Hematopoietic multipotent progenitor cell treated with erythropoietin and hydrocortisone succinate and interleukin-3 and kit ligand, for 6 days (in vitro differentiated cells): ENCODE measurements around the gene RNF14.

ENCODE experiments used
- DNase-seq: peaks from one replicate; pipeline ENCODE4 v3.0.0-alpha.2; 2015

RNF14 gene

DNA sequence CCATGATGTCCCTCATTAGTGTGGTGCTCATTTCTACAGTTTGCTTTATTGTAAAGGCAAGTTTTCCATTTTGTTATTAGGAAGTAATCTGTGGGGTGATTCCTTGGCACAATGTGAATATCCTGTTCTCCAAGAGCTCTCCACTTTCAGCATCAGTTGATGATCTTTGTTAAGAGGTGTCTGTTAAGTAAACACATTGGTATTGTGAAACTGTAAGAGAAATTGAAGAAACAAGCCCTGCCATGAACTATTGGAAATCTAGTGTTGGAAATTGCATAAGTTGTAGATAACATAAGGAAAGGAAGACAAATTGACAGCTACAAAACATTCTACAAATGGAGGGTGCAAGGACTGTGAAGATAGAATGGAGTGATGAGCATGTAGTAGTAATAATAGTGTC lies 17.2 kb downstream of the RNF14 start:
- DNase-seq, result no peak

DNA sequence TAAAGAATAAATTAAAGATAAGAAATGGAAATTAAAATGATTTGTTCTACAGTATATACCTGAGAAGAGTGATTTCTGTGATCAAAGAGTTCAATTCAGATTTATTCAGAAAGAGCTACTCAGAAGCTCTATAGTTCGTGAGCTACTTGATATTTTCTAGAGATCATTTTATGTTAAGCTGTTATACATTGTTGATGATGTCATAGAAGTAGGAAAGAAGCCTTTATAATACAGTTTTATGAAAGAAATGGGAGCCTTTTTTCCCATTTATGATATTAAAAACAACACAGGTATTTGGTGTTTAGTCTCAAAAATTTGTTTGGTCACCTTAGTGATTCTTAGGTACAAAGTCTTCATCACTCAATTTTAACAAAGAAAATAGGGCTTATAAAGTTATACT lies 20.8 kb downstream of the RNF14 start:
- no peak for DNase-seq

DNA sequence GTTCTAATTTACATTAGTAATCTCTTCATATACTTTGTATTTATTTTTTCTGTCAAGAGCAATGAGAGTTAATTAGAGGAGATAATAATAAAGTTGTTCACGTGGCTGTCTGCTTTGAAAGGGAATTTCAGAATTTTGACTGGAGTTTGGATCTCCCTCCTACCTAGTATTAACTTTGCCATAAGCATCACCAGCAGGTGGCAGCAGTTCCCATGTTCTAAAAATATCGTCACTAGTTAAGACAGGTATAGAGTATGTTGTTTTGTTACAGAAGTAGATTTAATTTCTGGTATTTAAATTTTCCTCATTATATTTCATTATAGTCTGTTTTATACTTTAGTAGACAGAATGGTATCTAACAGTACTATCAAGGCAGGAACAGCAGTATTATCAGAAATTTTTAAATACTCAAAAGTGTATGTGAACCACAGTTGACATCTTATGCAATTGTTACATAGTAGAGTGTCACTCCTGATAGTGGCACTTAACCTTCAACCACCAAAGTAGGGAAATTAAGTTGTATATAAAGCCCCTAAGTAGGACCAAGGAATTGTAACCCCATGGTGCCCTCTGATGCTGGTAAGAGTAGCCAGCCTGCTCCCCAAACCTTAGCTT lies 23.6 kb downstream of the RNF14 start:
- DNase-seq, result peak; percentile 88

DNA sequence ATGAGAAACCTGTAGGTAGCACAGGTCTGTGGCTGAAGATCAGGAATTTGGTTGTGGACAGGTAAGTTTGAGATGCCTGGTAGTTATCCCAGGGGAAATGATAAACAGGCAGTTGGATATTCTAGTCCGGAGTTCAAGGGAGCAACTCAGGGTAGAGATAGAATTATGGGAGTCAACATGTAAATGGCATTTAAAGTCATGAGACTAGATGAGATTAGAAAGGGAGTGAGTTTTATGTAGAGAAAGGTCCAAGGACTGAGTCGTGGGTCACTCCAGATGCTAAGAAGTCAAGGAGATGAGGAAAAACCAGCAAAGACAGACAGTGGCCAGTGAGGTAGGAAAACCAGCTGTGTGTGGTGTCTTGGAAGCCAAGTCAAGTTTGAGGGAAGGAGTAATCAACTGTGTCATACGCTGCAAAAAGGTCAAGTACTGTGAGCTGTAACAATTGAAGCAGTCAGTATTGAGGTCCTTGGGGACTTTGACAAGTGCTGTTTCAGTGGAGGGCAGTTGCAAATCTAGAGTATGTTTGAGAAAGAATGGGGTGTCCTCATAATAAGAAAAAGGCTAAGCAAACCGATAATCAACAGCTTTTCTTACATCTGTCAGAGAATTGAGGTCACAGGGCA lies 25.7 kb downstream of the RNF14 start:
- no peak for DNase-seq

GRCh38 chr5:141995656-141996055 lies 26.8 kb downstream of the RNF14 start:
- no peak for DNase-seq

- DNase-seq, result no peak
Measured at GRCh38 chr5:141997358-141997960, 28.6 kb downstream of the RNF14 start.

DNA sequence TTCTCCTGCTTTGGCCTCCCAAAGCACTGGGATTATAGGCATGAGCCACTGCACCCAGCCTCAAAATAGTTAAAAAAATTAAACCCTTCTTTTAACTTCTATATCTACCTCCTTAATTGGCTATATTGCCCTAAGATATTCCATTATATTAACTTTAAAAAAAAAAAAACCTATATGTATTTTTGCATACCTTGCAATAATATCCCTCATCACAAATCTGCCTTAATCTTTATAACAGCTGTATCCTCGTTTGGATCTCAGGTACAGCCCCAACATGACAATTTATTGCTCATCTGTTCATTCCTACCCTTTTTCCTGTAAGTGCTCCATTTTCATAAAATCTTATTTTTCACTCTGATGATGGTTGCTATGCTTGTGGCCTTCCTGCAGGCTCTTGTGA lies 31.3 kb downstream of the RNF14 start:
- no peak for DNase-seq

DNA sequence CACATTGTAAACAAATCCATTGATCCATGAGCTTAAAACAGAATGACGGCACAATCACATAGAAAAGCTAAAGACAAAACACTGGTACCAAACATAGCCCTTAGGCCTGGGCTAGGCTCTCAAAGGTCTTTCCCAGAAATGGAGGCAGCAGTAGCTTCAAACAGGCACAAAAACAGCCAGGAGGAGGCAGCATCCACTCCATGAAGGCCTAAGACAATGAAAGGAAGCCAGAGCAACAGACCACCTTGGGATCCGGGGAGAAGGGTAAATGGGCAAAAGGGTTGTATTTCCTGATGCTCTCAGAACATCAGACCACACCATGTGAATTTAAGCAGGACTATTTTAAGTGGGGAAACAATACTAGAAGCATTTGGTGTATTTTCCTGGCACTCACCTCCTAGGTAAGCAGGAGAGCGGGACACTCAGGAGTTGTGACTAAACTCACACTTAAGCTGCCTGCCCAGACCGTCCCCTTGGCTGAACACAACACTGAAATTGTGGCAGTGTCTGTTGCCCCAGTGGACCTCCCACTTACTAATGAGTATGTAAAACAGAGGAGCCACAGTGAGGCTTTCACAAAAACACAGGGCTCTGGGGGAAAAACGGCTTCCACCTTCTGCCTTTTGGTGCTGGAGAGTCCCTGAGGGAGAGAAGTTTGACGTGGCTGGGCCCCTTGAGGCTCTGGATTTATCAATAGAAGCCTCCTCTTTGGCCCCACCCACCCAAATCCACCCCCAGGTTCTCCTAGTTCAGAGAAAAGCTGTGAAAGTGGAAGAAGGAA lies 32.0 kb downstream of the RNF14 start:
- peak; percentile 52 for DNase-seq

GRCh38 chr5:142003266-142003800 lies 34.4 kb downstream of the RNF14 start:
- no peak for DNase-seq

GRCh38 chr5:142006363-142007236 lies 37.7 kb downstream of the RNF14 start:
- DNase-seq, result peak; percentile 40

- no peak for DNase-seq
Measured at GRCh38 chr5:142007237-142007544, 38.3 kb downstream of the RNF14 start.

DNA sequence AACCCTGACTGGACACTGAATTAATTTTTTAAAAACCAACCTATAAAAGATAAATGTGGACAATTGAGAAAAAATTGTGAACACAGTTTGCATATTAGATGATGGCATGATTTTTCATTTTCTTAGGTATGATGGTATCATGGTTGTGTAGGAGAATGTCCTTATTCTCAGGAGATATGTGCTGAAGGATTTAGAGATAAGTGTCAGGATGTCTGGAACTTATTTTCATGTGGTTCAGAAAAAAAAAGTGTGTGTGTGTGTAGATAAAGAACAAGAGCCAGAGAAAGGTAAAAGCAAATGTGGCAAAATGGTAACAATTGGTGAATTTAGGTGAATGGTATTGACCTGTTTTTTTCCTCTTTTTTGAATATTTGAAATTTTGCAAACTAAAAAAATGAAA lies 39.9 kb downstream of the RNF14 start:
- peak; percentile 36 for DNase-seq

GRCh38 chr5:142009886-142010285 lies 41.0 kb downstream of the RNF14 start:
- DNase-seq, result no peak

GRCh38 chr5:142011572-142012185 lies 42.8 kb downstream of the RNF14 start:
- DNase-seq, result no peak

- peak; percentile 67 for DNase-seq
Measured at GRCh38 chr5:142012186-142012785, 43.4 kb downstream of the RNF14 start.

DNA sequence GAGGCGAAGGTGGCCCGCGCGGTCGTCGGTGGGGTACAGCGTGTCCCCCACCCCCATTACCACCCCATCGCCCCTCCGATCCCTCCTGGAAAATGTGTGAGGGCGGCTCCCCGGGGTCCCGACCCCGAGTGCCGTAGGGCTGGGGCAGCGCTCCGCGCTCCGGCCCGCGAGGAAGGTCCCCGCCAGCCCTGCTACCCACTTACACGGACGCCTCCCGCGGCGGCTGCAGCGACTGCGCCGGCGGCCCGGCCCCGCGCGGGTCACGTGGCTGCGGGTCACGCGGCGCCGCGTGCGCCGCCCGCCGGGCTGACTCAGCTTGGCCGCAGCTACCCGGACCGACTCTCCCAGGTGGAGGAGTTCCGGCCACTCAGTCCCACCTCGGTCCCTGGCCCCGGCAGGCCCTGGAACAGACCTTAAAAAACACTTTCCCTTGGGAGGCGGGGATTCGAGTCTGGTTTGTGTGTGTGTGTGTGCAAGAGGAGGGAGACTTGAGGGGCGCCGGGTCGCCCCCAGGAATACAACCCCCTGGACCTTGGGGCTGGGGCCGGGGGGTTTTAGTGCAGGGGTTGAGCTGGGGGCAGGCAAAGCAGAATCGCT lies 44.0 kb downstream of the RNF14 start, which contains the start of gene GNPDA1:
Gene GNPDA1, minus strand, starts transcription at position 236 of the 597 bp plus-strand sequence. CDS start 992 bp downstream, outside the sequence.
- DNase-seq, result peak; percentile 78

GRCh38 chr5:142013734-142014521 lies 45.0 kb downstream of the RNF14 start:
- peak; percentile 58 for DNase-seq

DNA sequence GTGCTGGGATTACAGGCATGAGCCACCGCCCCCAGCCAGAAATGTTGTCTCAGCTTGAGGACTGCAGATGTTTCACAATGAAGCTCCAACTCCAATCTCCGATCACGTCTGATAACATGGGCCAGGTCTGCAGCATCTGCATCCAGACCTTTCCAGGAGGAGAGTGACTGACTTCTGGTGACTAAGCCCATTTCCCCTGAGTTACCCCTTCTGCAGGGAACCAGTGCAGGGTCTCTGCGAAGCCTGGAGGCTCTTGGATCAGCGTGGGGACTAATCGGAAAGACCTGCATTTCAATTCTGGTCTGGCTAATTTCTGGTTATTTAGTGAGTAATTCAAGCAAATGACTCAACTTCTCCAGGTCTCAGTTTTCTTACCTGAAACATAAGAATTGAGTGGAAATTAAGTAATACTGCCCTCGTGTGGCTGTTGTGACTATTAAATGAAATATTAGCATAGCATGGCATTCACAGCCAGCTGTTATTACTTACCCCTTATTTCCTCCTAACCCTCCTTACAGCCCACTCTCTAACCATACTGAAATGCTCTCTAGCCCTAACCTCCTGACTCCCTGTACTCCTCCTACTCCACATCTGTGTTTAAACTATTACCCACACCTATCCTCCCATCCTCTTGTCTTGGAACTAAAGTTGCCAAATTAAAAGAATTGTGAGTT lies 46.1 kb downstream of the RNF14 start:
- DNase-seq, result peak; percentile 89

DNA sequence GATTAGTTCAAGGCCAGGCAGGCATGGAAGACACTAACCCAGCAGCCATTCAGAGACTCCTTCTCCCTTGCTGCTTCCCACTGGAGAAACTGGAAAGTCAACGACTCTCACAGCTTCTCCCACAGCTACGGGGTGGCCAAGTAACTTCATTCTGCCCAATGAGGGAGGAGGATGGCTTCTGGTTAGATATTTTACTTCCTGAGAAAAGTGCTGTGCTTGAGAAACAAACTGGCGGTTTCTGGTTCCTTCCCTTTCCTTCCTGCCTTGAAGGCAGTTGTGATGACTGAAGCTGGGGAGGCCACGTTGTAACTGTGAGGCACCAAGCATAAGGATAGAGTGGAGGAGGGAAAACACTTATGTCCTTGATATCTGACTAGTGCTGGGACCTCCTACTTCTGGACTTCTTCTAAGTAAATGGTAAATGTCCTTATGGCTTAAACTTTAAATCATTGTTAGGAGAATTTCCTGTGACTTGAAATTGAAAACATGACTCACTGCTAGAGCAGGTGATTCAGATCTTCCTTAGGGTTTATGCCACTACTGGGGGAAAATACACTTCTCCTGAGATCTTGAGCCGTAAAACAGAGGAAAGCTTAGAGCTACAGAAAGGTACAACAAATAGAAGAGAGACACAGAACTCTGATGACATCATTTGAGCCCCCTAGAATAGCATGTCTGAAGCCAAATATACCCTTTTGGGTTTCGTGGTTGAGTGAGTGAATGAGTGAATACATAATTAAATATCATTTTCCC lies 47.1 kb downstream of the RNF14 start:
- DNase-seq, result peak; percentile 60
